IPS DF 4.7 (cell line): ENCODE measurements around the gene ARMC7.
"Not testable (repeated sequence)": the region's sequence is repeated elsewhere in the genome, so short reads cannot be mapped to it uniquely, and the experiment has no call there.

Experiments used
- DNase-seq: peaks from one replicate; pipeline ENCODE4 v3.0.0-alpha.2; 2013; ENCODE audit warnings: low spot score; ENCODE audit errors: extremely low read depth

The ARMC7 gene

DNA sequence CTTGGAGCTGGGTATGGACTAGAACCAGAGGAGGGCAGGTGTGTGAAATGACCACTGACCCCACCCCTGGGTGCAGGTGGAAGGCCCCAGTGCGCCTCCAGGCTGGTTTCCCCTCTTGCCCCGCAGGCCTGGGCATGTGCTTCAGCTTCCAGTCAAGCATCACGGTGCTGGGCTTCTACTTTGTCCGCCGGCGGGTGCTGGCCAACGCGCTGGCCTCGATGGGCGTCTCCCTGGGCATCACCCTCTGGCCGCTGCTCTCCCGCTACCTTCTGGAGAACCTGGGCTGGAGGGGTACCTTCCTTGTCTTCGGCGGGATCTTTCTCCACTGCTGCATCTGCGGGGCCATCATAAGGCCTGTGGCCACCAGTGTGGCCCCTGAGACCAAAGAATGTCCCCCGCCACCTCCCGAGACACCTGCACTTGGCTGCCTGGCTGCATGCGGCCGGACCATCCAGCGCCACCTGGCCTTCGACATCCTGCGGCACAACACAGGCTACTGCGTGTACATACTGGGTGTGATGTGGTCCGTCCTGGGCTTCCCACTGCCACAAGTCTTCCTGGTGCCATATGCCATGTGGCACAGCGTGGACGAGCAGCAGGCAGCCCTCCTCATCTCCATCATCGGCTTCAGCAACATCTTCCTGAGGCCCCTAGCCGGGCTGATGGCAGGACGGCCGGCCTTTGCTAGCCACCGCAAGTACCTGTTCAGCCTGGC lies 9.7 kb upstream of the ARMC7 start:
- DNase-seq = no peak

DNA sequence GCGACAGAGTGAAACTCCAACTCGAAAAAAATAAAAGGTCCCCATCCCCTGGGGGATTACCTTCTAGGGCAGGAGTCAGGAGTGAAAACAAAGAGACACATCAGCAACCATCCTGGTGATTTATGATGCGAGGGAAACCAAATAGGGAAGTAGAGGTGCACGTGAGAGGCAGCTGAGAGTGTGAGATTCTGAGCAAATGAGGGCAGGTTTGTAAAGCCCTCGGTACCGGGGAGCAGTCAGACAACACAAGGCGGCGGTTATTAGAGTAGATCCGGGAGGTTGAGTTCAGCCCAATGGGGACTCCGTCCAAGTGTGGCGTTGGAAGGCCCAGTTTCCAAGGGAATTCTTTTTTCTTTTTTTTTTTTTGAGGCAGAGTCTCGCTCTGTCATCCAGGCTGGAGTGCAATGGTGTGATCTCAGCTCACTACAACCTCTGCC lies 7.4 kb upstream of the ARMC7 start:
- DNase-seq = no peak

DNA sequence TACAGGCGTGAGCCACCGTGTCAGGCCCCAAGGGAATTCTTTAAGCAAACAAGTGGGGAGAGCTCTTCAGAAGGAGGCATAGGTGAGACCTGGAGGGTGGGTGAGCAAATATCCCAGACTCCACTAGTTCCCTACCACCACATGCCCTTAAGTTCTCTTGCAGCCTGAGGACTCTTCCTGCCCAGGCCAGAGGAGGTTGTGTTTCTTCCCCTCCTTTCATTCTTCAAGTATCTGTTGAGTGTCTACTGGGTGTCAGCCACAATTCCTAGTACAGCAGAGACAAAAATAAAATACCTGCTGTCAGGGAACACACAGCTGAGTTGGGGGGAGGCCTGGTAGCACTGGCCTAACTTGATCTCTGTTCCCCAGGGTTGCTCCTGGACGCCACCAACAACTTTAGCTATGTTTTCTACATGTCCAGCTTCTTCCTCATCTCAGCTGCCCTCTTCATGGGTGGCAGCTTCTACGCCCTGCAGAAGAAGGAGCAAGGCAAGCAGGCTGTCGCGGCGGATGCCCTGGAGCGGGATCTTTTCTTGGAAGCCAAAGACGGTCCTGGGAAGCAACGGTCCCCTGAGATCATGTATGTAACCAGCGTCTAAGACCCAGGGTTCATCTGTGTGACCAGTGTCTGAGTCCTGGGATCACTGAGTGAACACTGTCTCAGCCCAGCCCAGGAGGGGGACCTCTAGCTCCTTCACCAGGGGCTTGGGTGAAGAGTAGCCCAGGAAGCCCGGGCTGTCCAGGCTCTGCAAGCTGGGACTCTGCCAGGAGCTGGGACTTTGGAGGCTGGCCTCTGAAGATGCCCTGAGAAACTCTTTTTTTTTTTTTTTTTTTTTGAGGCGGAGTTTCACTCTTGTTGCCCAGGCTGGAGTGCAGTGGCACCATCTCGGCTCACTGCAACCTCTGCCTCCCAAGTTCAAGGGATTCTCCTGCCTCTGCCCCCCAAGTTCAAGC lies 5.9 kb upstream of the ARMC7 start:
- DNase-seq = no peak

DNA sequence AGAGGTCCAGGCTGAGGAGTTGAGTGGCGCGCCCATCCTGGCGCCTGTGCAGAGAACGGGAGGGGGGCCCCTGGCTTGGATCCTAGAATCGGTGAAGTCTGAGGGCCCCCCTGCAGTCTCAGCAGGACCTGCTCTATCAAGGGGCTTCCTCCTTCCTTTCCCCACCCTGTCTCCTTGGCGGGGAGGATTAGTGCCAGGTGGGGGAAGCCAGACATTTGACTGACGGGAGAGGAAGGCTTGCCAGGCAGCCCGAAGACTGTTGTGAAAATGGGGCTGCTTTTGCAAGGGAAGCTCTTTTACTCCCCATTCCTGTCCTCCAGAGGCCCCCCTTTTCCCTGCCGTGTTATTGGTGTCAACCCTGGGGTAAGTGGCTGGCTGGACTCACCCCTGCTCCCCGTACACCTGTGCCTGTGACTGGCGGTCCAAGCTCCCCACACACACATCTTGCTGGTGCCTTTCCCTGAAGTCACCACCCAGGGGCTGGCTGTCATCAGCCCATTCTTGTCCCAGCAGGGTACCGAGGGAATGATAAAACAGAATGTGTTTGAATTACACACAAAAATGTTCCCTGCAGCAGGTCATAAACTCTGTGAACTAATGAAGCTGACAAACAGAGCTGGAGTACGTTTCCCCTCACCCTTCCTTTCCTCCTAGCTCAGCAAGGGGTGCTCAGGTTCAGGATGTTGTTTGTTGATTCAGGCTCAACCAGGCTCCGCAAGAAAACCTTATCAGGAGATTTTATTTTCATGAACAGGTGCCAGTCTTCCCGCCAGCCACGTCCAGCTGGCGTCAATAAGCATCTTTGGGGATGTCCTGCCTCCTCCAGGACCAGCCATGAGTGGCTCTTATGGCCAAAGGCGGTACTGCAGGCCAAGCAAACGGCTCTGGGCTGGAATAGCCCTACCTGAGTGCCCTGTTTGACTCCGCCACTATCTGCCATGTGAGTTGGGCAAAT lies 4.4 kb upstream of the ARMC7 start:
- DNase-seq = no peak

DNA sequence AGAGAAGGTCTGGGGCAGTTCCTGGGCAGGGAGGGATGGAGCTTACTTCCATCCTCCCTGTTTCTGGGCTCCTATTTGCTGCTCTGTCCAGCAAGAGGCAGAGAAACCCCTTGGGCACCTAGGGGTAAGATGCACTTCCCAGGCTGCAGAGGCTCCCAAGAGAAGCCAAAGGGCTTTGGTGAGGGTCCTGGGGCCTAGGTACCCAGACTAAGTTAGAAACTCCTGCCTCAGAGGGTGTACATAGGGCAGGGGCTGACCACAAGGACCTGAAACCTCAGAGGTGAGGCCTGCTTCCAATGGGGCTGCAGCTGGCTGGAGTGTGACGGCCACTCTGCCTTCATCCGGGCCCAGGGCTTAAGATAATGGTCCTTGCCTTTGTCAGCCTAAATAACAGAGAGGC lies 1.6 kb upstream of the ARMC7 start:
- DNase-seq = no peak

DNA sequence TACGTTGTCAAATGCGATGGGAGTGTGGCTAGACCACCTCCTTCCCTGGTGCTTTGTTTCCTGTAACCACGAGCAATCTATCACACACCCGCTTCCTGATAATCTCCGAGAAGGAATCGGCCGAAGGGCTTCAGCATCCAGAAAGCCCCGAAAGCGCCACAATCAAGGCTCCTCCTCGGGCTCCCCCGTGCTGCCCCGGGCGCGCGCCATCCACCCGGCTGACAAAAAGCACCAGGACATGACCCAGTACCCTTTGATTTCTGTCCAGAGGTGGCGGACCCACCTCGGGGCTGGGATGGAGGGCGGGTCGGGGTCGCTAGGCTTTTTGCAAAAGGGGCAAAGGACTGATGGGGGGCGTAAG lies 743 bp upstream of the ARMC7 start:
- no peak for DNase-seq

DNA sequence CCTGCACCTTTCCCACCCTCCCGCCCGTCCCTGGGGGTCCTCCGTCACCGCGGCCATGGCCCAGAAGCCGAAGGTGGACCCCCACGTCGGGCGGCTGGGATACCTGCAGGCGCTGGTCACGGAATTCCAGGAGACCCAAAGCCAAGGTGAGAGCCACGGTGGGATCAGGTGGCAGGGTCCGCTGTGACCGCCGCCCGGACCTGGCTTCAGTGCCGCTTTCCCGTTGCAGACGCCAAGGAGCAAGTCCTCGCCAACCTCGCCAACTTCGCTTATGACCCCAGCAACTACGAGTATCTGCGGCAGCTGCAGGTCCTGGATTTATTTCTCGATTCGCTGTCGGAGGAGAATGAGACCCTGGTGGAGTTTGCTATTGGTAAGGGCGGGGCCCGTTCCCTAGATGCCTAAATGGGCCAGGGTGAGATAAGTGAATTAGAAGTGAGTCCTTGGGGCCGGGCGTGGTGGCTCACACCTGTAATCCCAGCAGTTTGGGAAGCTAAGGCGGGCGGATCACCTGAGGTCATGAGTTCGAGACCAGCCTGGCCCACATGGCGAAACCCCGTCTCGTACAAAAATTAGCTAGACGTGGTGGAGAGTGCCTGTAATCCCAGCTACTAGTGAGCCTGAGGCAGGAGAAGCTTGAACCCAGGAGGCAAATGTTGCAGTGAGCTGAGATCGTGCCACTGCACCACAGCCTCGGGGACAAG lies 617 bp downstream of the ARMC7 start:
- no peak for DNase-seq

DNA sequence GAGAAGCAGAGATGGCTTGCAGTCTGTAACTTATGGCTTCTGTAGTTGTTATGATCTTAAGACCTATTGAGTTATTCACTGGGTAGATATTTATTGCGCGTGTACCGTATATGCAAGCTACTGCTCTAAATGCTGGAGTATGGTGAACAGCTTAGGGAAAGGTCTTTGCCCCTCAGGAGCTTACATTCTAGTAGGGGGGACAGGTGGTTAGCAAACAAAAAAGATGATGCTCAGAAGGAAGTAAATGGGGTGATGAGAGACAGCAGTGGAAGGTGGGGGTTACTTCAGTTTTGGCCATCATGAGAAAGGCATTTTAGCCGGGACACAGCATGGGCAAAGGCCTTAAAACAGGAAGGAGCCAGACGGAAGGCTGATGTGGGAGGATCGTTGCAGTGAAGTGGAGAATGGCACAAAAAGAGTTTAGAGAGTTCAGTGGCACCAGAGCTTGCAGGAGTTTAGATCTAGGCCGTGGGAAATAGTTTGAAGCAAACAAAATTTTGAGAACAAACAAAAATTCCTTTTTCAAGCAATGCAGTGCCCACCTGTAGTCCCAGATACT lies 2.1 kb downstream of the ARMC7 start:
- DNase-seq = no peak

DNA sequence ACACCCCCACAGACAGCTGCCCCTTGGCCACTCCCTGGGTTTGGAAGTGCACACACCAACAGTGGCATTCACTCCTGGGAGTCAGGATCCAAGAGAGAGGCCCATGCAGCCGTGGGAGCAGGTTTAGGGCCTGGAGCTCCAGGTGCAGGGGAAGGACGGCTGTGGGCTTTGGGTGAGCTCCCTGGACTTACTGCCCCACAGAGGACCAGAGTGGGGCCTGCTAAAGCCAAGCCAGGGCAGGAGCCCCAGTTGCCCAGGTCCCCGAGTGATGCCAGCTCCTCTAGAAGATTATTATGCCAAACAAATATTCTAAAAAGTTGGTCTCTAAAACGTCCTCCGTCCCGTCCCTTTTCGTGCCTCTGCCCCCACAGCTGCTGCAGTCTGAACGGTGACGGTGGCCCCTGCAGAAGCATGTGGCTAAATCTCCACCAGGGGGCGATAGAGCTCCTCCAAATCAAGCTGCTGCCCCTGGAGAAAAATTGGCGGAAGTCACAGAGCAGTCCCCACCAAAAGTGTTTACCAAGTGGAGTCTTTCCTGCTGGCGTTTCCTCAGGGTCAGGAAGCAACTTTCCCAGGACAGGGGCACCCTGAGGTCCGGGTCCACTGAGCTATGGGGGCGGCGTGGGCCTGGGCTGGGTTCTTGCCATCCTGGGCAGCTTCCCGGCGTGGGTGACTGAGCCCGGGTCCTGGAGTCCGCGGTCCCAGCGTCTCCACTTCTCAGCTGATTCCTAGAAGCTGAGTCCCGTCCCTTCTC lies 4.2 kb downstream of the ARMC7 start:
- no peak for DNase-seq

DNA sequence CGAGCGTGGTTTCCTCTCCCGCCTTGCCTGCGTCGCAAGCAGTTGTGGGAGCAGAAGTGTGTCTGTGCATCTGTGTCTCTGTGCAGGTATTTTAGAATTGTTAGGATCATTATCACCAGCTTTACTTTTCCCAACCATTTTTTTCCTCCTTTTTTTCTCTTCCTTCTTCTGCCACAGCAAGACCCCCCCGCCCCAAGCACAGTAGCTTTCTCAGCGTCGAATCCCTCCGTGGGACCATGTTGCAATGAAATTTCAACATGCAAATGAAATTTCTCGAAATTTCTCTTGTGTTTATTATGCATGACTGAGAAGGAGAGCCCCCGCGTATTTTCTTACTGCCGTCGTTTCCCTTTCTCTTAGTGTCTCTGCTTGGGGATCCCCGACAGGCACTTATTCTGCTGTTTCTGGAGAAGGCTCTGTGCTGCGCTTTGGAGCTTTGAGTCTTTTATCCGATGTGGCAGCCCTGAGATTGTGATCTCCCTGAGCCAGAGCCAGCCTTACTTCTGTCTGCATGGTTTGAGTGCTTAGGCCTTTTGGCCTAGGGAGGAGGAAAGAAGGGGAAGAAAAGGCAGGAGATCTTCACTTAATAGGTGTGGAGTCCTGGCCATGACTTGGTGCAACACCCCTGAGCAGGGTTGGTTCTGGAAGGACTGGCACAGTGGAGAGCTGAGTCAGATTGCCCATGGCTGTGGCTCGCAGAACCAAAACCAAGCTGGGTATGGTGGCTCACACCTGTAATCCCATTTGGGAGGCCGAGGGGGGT lies 5.0 kb downstream of the ARMC7 start:
- DNase-seq = no peak

DNA sequence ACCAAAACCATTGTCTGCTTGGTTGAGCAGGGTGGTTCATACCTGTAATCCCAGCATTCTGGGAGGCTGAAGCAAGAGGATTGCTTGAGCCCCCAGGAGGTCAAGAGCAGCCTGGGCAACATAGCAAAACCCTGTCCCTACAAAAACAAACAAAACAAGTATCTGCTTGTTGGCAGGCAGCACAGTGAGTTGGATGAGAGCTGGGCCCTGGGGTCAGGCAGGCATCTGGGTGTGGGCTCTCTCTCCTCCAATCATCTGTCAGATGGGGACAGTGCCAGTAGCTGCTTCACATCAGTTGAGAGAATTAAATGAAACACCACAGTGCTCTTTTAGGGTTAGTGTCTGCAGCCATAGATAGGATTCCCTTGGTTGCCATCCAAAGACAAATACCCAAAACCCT lies 5.8 kb downstream of the ARMC7 start:
- DNase-seq = no peak

DNA sequence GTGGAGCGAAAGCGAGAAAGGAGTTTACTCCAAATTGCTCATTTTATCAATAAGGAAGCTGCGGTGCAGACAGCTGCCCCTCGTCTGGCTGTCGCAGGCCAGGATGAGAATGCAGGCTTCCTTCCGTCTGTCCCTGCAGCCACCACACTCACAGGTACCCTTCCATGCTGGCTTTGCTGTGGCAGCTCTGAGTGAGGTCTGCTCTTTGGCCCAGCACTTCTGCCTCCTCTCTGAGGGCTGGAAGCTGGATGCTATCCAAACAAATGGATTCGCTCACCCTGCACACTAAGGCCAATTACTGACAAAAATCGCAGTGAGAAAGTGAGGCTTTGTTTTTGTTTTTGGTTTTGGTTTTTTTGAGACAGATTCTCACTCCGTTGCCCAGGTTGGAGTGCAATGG lies 7.0 kb downstream of the ARMC7 start:
- no peak for DNase-seq

DNA sequence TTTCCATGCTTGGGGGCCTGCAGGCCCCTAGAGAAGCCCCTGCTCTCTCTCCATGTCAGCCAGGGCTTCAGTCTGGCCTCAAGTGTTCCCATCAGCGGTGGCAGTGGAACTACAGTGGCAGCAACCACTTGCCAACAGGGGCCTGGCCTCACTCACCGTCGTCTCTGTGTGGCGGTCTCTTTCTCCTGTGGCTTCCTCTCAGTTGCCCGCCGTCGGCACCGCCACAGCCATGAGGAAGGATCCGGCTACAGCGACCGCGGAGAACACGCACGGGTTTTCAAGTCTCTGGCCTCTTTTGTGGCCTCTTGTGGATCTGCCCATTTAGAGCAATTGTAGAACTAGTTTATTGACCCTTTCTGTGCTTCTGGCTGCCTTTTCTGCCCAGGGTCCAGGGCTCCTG lies 8.5 kb downstream of the ARMC7 start:
- DNase-seq = no peak

DNA sequence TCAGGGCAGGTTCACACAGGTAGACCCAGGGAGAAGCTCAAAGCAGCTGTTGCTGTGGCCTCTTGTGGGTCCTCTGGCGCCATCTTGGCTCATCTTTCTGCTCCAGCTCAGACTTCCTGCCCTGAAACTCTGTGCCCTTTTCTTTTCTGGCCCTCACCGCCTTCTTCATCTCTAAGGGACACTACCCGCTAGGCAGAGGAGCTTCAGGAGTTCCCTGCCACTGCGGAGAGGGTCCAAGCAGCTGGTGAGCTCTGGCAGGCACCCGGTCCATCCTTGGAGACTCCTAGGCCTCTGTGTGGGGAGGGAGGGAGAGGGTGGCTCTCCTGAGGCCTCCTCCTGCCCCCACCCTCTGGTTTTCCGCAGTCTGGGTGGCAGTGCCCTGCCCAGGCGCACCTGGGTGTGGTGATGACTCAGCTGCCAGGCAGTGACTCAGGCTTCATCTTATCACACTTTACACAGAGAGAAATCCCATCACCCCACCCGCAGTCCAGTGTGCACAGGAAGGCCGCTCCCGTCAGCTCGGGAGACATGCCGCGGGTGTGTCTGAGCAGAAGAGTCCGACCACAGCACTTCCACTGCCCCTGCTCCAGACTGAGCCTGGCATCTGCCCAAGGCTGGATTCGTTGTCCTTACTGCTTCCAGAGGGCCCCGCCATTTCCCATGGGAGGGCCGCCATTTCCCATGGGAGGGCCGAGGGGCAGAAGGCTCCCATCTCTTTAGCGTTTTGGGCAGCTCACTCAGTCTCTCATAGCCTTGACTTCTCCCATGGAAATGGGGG lies 14.5 kb downstream of the ARMC7 start:
- no peak for DNase-seq

DNA sequence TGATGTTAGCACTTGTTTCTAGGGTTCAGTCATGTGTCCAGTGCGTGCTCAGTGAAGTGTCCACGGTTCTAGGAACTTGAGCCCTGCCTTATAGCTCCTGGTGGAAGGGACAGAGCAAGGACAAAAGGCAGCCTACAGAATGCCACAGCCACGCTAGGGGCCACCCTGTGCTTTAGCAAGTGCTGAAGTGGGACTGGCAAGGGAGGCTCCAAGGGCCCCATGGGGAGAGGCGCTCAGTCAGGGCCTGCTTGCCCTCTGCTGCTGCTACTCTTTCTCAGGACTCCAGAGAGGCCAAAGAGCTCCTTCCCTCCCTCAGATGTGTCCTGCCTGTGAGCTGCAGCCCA lies 15.0 kb downstream of the ARMC7 start:
- DNase-seq = no peak

DNA sequence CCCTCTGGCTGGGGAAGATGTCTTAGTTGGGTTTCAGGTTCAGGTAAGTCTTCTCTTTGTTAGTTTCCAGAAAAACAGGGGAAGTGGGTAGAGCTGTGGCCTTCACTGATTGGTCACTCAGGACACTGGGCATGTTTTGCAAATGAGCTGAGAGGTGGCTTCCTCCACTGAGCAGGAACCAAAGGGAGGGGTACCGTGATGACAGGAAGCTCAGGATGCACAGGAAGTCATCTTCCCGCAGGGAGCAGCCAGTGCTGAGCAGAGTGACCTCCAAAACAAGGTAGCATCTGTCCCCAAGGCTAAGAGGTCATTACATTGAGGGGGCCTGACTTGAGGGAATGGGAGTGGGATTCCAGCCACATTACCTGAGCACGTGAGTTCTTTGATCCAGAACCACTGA lies 16.2 kb downstream of the ARMC7 start:
- DNase-seq = no peak

DNA sequence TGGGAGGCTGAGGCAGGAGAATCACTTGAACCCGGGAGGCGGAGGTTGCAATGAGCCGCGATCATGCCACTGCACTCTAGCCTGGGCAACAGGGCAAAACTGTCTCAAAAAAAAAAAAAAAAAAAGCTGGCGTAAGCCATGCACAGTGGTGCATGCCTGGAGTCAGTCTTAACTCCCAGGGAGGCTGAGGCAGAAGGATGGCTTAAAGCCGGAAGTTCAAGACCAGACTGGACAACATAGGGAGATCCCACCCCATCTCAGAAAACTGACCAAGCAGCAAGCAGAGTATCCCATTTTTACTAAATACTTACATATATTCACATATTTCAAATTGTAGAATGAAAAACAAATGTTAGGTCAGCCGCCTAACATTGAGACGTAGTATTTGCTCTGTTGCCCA lies 17.2 kb downstream of the ARMC7 start:
- DNase-seq = no peak

DNA sequence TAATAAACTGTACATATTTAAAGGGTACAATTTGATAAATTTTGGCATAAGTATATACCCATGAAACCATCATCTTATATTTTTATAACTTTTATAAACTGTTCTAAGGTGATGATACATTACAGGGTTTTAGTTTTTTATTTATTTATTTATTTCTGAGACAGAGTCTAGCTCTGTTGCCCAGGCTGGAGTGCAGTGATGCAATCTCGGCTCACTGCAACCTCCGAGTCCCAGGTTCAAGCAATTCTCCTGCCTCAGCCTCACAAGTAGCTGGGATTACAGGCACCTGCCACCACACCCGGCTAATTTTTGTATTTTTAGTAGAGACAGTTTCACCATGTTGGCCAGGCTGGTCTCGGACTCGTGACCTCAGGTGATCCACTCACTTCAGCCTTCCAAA lies 18.2 kb downstream of the ARMC7 start:
- not testable (repeated sequence) for DNase-seq
